Lower leg skin (tissue), 3 donors: ENCODE measurements around the gene FARP1.

Source experiments
- CTCF ChIP-seq, 3 donors: fragments of 450-650 bp; IDR thresholded peaks; one replicate each; pipeline ENCODE4 v1.5.1; 2016; ENCODE audit warnings: antibody characterized with exemption in 3 of 3, mild to moderate bottlenecking in 3 of 3, moderate library complexity in 2 of 3
- POLR2A ChIP-seq, 2 donors: fragments of 450-650 bp; IDR thresholded peaks; one replicate each; pipeline ENCODE4 v1.6.1; 2016 to 2017; ENCODE audit warnings: antibody characterized with exemption in 2 of 2, mild to moderate bottlenecking in 1 of 2, moderate library complexity in 1 of 2

GRCh38 chr13:98142380-98143156 is at the start of gene FARP1:
- TF ChIP-seq CTCF (IDR thresholded peaks at IDR 0.05) (no peak), POLR2A (IDR thresholded peaks at IDR 0.05) (no peak)
